NCI-H82 treated with DMSO at 0.1 percent for 48 hours (cell line): ENCODE measurements around the gene STAT6.
A peak's percentile ranks its signal among the peaks of the same experiment; 100 is the strongest.
"Not testable (repeated sequence)": the region's sequence is repeated elsewhere in the genome, so short reads cannot be mapped to it uniquely, and the experiment has no call there.

Experiments
- DNase-seq: peaks from one replicate; lab custom pipeline; 2025; ENCODE audit not compliant: unreplicated experiment; lab: John Stamatoyannopoulos, UW

Gene STAT6

GRCh38 chr12:57127101-57127725 lies 16.1 kb upstream of the STAT6 start:
- DNase-seq = no peak

DNA sequence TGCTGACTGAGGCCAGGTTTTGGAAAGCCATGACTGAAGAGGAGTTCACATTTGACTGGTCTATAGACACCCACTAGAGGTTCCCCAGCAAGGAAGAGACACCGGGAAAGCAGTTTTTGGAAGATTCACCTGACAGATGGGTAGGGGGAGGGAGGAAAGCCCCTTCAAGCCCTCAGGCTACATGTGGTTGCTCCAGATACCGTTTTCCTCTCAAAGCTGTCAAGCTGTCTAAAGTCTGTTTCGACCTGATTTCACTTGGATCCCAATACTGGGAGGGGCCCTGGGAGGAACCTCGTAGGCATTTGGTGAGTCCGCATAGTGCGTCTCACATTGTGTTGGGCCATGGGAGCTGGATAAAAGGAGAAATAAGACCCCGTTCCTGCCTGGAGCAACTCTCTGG lies 15.4 kb upstream of the STAT6 start:
- no peak for DNase-seq

GRCh38 chr12:57126061-57126460 lies 14.9 kb upstream of the STAT6 start:
- no peak for DNase-seq

DNA sequence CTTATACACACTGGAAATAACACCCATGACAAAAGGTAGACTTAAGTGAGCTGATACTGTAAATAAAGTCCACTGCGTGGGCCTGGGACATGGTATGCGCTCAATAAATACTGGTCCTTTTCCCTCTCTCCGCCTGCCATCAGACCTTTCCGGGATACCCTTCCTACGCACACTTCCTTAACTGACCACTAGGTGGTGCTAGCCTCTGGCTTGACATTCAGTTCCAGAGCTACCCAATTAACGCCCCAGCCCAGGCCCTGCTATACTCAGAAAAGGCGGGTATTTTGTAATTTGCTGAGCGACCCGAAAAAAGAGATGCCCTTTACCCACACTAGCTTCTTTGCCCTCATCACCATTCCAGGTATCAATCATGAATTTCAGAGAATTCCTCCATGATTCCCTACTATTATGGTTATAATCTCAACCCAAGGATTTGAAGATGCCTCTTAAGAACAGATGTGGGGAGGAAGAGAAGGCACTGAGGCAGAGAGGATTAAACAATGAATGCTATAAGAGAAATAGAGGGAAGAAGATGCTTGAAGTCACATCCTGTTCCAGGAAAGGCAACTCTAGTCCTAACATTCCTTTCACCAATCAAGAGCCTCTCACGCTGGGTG lies 13.2 kb upstream of the STAT6 start:
- peak; percentile 70 for DNase-seq

DNA sequence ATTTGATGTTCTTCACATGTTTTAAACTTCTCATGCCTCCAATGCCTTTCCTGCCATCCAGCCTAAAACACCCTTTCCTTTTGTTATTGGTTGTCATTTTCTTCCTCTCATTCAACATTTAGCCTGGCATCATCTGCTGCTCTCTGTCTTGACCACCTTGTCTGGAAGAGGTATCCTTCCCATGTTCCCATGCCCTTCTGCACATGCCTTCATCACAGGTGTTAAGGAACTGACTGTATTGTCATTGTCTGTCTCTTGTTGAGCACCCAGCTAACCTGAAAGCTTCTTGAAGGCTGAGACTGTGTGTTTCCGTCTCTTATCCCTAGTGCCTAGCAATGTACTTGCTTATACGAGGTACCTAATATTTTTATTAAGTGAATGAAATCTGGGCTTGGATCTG lies 12.7 kb upstream of the STAT6 start:
- DNase-seq = no peak

GRCh38 chr12:57120718-57121117 lies 9.6 kb upstream of the STAT6 start:
- DNase-seq = not testable (repeated sequence)

- no peak for DNase-seq
These were observed 8.3 kb upstream of the STAT6 start for GRCh38 chr12:57119294-57120085.

DNA sequence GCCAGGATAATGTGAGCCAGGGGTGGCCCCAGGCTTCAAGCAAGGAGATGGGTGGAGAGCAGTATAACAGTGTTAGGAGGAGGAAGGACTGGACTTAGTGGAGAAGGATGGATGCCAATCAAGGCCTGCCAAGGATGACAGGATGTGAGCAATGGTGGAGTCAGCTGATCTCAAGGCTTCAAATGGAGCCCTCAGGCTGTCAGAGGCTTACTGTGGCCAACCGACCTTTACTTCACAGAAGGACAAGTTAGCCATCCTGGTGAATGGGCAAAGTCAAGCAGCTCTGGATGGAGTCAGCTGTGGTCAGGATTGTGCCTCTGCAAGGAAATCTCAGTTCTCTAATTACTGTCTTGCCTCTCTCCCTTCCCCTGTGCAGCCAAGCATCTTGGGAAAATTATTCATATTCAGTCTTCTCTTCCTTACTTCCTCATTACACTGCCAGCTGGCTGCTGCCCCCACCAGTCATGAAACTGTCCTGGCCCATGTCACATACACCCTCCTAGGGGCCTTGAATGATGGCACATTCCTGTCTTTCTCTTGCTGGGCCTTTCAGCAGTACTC lies 7.6 kb upstream of the STAT6 start:
- DNase-seq = no peak

DNA sequence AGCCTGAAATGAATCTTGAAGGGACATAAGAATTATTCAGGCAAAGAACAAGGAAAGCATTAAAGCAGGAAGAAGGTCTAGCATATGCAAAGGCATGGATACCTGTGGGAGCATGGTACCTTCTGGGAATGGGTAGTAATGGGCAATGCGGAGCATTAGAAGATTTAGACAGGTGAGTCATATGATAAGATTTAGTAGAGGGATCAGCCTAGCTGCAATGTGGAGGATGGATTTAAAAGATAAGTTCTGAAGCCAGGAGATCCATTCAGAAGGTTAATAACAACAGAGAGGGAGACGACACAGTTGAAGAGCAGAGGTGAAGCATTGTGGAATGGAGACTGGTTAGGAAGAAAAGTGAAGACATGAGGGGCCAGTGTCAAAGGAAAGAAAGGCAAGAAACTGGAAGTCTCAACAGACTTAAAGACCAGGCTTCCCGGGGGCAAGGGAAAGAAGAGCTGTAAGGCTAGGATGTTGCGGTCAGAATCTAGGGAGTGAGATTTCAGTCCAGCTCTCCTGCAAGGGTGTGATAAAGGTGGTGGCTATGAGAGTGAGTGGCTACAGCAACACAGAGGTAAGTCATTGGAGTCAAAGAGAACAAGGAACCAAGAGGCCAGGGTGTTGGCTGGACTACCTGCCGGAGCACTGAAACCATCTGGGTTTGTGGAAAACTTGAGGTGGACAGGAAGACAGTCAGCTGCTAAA lies 5.6 kb upstream of the STAT6 start:
- DNase-seq = no peak

GRCh38 chr12:57112492-57113294 lies 1.5 kb upstream of the STAT6 start:
- DNase-seq = no peak

- DNase-seq = no peak
These were observed 795 bp downstream of the STAT6 start for GRCh38 chr12:57110104-57111030.

DNA sequence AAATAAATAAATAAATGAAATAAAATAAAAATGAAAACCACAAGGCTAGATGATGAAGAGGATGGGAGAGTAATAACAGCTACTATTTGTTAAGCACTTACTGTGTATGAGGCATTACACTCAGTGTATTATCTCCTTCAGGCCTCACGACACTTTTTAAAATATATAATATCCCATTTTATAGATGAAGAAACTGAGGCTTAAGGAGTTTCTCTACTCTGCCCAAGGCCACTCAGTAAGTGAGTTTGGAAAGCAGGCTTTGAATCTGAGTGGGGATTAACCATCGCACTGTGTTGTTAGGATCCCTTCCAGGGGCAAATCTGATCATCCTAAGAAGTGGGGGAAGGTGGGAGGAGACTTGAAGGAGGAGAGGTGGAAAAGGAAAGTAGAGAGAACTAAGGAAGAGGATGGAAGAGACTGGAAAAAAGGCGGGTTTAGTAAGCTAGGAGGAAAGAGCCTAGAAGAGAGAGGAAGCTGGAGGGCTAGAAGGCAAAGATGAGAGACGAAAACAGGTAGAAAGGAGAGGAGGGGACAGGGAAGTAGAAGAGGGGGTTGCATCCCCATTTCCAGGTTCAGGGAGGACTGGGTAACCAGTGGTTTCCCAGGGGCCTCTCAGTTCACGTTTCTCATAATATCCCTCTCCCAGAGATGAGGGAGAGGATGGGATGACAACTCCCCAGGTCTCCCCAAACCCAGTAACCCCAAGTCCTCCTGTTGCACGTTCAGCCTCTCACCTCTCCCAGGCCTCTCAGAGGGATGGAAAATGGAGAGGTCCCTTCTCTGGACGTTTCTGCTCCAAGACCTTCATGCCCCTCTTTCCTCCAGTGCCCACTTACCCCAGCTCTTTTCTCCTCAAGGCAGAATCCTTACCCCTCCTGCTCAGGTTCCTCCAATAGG lies 1.7 kb downstream of the STAT6 start:
- no peak for DNase-seq

DNA sequence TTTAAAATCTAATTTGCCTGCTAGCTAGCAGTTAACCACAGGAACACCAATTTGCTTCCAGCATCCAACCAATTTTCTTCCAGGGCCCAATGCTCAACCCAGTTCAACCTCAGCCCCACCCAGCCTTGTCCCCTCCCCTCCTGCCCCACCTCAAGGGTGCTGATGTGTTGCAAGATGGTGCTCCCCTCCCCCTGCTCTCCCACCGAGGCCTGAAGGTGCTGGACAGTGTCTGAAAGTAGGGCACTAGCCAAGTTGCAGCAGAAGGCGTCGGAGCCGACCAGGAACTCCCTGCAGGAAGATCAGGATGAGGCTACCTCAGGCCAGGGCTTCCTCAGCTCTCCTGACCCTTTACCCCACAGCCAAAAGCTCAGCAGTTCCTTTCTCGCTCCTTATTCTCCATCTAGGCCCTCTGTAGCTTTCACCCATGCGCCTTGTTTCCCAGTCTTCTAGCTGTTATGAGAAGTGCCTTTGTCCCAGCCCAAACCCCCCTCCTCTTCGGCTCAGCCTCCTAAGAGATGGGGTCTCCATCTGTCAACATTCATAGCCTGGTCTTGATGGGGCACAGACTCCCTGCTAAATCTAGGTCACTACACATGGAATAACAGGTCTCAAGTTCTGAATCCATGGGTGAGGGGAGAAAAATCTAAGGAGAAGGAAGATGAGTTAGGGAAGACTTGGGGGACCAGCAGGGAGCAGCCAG lies 3.6 kb downstream of the STAT6 start:
- DNase-seq = no peak

- no peak for DNase-seq
These were observed 5.0 kb downstream of the STAT6 start for GRCh38 chr12:57106021-57106708.

GRCh38 chr12:57105011-57105753 lies 6.0 kb downstream of the STAT6 start:
- DNase-seq = no peak

GRCh38 chr12:57104292-57104910 lies 6.8 kb downstream of the STAT6 start:
- DNase-seq = no peak
